ENCODE data around the gene CACNB3. TPM values are rescaled to one million over a fixed set of nuclear protein-coding genes. Genes with fewer than 3 reads are reported as not detected.

CACNB3 gene
- total and polyA plus RNA-seq, 2 of the 13 experiments (the other 11 are each of a cell fraction or from before 2014, with no cell fraction given) = 0.29 to 0.54 TPM

DNA sequence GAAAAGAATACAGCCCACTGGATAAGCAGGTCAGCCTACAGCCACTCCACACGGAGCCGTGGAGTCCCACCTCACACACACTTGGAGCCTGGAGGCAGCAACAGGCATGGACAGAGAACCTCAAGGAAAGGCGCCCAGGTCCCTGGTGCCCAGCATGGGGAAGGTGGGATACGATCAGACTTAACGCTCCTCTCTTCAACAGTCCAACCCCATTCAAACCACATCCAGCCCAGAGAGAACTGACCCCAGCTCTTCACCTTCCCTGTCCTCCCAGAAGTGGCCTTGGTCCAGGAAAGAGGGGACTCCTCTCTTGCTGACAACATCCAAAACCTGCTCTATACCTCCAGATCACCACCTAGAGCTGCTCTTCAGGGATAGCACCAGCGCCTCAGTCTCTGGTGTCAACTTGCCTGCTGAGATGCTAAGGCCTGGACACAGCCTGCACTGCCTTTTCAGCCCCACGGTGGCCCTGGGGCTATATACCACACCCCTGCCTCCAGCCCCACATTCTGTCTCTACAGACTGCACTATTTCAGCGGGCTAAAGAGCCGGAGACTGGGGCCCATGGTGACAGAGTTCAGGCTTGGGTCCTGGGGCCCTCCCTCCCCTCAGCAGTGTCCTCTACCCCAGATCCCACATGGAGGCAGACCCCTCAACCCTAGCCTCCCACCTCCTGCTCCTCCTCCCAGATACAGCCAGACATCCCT lies 36.4 kb upstream of the CACNB3 start:
- POLR2A ChIA-PET = interaction anchor here (2.2 kb wide), 1 partner anchor 84 kb away, joined by 5 read pairs; the partner anchor contains the start of gene RND1

More for the DNA sequence above, 36.4 kb upstream of the CACNB3 start:
- H3K4me1 ChIP-seq (ENCODE audit: insufficient read depth, low read length) = peaks cover 7% of the 10 kb centered on the region
- ATAC-seq (peak; percentile 17; the same call in 1 of the 3 replicates), FAIRE-seq (no peak), DNase-seq (ENCODE audit: low spot score) (no peak)
- no peak overlapping the region for H2AFZ ChIP-seq (ENCODE audit: low read length)
- peaks cover 3% of the 10 kb centered on the region for H3K79me2 ChIP-seq (ENCODE audit: insufficient read depth, low read length)
- 0 out of 5 replicates have a peak, but pooled peaks cover 0 to 8% of the 10 kb centered on the region in 2 experiments for H3K36me3 ChIP-seq (replicated peaks in 1 of 2; ENCODE audit: control insufficient read depth in 1 of 2, insufficient read depth in 2 of 2, low read length in 2 of 2)
- intact Hi-C loops (cut with micrococcal nuclease; ENCODE audit: unreplicated experiment) (no loop called here), in situ Hi-C loops (cut with HindIII; ENCODE audit: extremely low pct_ligation_motif_present, low pct_unique_long_range_greater_than_20kb) (no loop called here)
- CTCF ChIA-PET (ENCODE audit: low intra/inter-chr PET ratio, low total read pairs) = no interaction called here
- H3K9me3 ChIP-seq (ENCODE audit: low read length) = no peaks in the 10 kb centered on the region
- TF ChIP-seq ZNF501 (CRISPR knock-in tag; IDR thresholded peaks at IDR 0.05) (no peak), MYNN (CRISPR knock-in tag; IDR thresholded peaks at IDR 0.05; ENCODE audit: low read depth) (no peak), ZNF768 (CRISPR knock-in tag; IDR thresholded peaks at IDR 0.05) (no peak), ZSCAN21 (CRISPR knock-in tag; IDR thresholded peaks at IDR 0.05; ENCODE audit: borderline replicate concordance) (no peak), REPIN1 (CRISPR knock-in tag; IDR thresholded peaks at IDR 0.05; ENCODE audit: borderline replicate concordance, low read depth) (no peak), PLRG1 (conservative IDR thresholded peaks at IDR 0.05) (no peak), HDAC6 (IDR thresholded peaks at IDR 0.05; ENCODE audit: low read depth, low read length) (no peak)
- TF ChIP-seq, protein P1, sequence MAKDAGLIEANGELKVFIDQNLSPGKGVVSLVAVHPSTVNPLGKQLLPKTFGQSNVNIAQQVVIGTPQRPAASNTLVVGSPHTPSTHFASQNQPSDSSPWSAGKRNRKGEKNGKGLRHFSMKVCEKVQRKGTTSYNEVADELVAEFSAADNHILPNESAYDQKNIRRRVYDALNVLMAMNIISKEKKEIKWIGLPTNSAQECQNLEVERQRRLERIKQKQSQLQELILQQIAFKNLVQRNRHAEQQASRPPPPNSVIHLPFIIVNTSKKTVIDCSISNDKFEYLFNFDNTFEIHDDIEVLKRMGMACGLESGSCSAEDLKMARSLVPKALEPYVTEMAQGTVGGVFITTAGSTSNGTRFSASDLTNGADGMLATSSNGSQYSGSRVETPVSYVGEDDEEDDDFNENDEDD (CRISPR knock-in tag; IDR thresholded peaks at IDR 0.05; ENCODE audit: borderline replicate concordance) = no peak
- TF ChIP-seq, protein P2, sequence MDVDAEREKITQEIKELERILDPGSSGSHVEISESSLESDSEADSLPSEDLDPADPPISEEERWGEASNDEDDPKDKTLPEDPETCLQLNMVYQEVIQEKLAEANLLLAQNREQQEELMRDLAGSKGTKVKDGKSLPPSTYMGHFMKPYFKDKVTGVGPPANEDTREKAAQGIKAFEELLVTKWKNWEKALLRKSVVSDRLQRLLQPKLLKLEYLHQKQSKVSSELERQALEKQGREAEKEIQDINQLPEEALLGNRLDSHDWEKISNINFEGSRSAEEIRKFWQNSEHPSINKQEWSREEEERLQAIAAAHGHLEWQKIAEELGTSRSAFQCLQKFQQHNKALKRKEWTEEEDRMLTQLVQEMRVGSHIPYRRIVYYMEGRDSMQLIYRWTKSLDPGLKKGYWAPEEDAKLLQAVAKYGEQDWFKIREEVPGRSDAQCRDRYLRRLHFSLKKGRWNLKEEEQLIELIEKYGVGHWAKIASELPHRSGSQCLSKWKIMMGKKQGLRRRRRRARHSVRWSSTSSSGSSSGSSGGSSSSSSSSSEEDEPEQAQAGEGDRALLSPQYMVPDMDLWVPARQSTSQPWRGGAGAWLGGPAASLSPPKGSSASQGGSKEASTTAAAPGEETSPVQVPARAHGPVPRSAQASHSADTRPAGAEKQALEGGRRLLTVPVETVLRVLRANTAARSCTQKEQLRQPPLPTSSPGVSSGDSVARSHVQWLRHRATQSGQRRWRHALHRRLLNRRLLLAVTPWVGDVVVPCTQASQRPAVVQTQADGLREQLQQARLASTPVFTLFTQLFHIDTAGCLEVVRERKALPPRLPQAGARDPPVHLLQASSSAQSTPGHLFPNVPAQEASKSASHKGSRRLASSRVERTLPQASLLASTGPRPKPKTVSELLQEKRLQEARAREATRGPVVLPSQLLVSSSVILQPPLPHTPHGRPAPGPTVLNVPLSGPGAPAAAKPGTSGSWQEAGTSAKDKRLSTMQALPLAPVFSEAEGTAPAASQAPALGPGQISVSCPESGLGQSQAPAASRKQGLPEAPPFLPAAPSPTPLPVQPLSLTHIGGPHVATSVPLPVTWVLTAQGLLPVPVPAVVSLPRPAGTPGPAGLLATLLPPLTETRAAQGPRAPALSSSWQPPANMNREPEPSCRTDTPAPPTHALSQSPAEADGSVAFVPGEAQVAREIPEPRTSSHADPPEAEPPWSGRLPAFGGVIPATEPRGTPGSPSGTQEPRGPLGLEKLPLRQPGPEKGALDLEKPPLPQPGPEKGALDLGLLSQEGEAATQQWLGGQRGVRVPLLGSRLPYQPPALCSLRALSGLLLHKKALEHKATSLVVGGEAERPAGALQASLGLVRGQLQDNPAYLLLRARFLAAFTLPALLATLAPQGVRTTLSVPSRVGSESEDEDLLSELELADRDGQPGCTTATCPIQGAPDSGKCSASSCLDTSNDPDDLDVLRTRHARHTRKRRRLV (CRISPR knock-in tag; IDR thresholded peaks at IDR 0.05) = no peak
- H4K20me1 ChIP-seq (ENCODE audit: insufficient read depth, low read length) = no peaks in the 10 kb centered on the region
- BruUV-seq (replicated peaks) = no TSS peak
- H3K4me3 ChIP-seq (replicated peaks in 1 of 3; ENCODE audit: insufficient read depth in 1 of 3, low read depth in 2 of 3, low read length in 3 of 3) = no peak overlapping the region
- H3K27me3 ChIP-seq (ENCODE audit: control insufficient read depth in 1 of 2, insufficient read depth in 2 of 2, low read length in 2 of 2) = no peaks in the 10 kb centered on the region
- no peak overlapping the region for H3K4me2 ChIP-seq (ENCODE audit: low read depth, low read length)
- 91% methylated on average over 7 of the region's 9 CpGs for WGBS (ENCODE audit: low lambda C conversion rate)
- H3K9ac ChIP-seq (ENCODE audit: insufficient read depth, low read depth, low read length) = no peak overlapping the region
- no peak overlapping the region for H3K27ac ChIP-seq (ENCODE audit: extremely low read length, insufficient read depth, low read length)
